Stimulated activated CD4-positive, alpha-beta T cell treated with anti-CD3 and anti-CD28 coated beads, Interleukin-2, amount 100 ng/mL, for 24 hours (primary cell): ENCODE measurements around the gene ARHGAP22.
"Not testable (repeated sequence)": the region's sequence is repeated elsewhere in the genome, so short reads cannot be mapped to it uniquely, and the experiment has no call there.

Experiments
- DNase-seq, 2 donors: peaks; one replicate each; pipeline ENCODE4 v3.0.0-alpha.2; 2020

The ARHGAP22 gene, protein sequence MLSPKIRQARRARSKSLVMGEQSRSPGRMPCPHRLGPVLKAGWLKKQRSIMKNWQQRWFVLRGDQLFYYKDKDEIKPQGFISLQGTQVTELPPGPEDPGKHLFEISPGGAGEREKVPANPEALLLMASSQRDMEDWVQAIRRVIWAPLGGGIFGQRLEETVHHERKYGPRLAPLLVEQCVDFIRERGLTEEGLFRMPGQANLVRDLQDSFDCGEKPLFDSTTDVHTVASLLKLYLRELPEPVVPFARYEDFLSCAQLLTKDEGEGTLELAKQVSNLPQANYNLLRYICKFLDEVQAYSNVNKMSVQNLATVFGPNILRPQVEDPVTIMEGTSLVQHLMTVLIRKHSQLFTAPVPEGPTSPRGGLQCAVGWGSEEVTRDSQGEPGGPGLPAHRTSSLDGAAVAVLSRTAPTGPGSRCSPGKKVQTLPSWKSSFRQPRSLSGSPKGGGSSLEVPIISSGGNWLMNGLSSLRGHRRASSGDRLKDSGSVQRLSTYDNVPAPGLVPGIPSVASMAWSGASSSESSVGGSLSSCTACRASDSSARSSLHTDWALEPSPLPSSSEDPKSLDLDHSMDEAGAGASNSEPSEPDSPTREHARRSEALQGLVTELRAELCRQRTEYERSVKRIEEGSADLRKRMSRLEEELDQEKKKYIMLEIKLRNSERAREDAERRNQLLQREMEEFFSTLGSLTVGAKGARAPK

GRCh38 chr10:48604991-48605508 is at the start of gene ARHGAP22:
Gene ARHGAP22, minus strand, starts transcription at chr10:48605073. Its CDS starts 277 bp downstream, at chr10:48604796.
- DNase-seq, result peak in 1 of 2 donors; percentile 18

- DNase-seq, result no peak
Measured at GRCh38 chr10:48653944-48654698, 49.2 kb upstream of the ARHGAP22 start.

GRCh38 chr10:48653347-48653746 is 48.5 kb upstream of the ARHGAP22 start:
- no peak for DNase-seq

DNA sequence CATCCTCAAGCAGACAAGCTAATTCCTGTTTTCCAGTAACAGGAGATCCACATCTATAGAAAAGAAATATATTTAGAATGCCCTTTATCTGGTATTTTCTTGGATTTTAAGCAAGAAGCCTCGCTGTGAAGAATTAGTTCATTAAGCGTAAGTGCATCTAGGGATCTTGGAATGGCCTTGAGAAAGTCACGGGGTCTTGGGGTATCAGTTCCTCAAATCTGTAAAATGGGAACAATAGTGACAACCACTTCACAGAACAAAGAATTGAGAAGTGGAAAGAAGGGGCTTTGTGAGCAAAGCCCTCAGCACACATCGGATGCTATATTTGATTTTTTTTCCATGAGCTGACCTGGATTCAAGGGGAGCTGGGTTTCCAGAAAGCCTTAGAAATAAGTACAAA is 47.5 kb upstream of the ARHGAP22 start:
- no peak for DNase-seq

DNA sequence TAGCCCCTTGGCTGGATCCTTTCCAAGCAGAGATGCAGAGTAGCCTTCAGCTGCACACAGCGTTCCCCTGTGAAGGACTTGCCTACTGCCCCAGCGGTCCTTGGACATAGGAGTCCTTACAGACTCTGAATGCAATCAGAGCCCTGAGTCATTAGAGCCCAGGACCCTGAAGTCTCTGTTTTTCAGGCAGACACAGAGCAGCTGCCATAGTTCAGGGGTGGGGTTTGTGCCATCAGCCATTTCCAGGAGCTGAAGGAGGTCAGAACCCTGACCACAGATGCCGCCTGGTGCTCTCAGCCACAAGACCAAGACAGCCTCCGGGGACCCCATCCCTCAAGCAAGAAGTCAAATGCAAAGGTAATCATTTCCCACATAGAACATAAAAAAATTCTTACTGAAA is 47.0 kb upstream of the ARHGAP22 start:
- no peak for DNase-seq

DNA sequence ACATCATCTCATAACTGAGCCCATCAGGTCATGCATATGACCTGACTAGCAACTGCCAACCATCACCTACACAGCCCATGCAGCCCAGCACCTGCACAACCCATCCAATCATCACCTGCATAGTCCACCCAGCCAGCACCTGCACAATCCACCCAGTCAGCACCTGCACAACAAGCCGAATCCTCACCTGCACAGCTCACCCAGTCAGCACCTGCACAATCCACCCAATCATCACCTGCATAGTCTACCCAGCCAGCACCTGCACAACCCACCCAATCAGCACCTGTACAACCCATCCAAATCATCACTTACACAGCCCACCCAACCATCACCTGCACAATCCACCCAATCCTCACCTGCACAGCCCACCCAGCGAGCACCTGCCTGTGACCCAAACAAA is 46.4 kb upstream of the ARHGAP22 start:
- no peak for DNase-seq

- no peak for DNase-seq
Measured at GRCh38 chr10:48649349-48649944, 44.6 kb upstream of the ARHGAP22 start.

- DNase-seq, result no peak
Measured at GRCh38 chr10:48648172-48648942, 43.5 kb upstream of the ARHGAP22 start.

DNA sequence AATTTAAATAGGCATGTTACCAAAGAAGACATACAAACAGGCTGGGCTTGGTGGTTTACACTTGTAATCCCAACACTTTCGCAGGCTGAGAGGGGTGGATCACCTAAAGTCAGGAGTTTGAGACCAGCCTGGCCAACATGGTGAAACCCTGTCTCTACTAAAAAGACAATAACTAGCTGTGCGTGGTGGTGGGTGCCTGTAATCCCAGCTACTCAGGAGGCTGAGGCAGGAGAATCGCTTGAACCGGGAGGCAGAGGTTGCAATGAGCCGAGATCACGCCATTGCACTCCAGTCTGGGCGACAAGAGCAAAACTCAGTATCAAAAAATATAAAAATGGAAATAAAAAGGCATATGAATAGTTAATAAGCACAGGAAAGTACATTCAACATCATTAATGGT is 42.2 kb upstream of the ARHGAP22 start:
- not testable (repeated sequence) for DNase-seq

- no peak for DNase-seq
Measured at GRCh38 chr10:48645600-48645999, 40.7 kb upstream of the ARHGAP22 start.

DNA sequence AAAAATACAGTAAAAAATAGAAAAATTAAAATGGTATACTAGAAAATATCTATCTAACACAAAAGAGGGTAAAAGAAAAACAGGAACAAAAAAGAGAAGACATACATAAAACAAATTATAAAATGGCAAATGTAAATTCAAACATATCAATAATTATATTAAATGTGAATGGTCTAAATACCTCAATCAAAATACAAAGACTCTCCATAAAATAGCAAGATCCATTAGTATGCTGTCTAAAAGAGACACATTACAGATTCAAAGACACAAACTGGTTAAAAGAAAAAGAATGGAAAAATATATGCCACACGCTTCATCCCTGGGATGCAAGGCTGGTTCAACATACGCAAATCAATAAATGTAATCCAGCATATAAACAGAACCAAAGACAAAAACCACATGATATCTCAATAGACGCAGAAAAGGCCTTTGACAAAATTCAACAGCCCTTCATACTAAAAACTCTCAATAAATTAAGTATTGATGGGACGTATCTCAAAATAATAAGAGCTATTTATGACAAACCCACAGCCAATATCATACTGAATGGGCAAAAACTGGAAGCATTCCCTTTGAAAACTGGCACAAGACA is 36.3 kb upstream of the ARHGAP22 start:
- not testable (repeated sequence) for DNase-seq

DNA sequence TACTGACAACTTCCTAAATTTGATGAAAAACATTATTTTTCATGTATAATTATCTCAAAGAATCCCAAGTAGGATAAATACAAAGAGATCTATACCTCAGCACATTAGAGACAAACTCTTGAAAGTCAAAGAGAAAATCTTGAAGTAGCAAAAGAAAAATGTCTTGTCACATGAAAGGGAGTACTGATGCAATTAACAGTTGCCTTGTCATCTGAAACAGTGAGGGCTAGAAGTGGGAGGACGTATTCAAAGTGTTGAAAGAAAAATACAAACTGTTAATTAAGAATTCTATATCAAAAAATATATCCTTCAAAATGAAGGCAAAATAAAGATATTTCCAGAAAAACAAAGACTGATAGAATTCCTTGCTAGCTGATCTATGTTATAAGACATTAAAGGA is 35.5 kb upstream of the ARHGAP22 start:
- DNase-seq, result no peak

- no peak for DNase-seq
Measured at GRCh38 chr10:48639632-48640031, 34.8 kb upstream of the ARHGAP22 start.

- no peak for DNase-seq
Measured at GRCh38 chr10:48638739-48639527, 34.1 kb upstream of the ARHGAP22 start.

- no peak for DNase-seq
Measured at GRCh38 chr10:48638158-48638557, 33.3 kb upstream of the ARHGAP22 start.

- DNase-seq, result no peak
Measured at GRCh38 chr10:48636901-48637300, 32.0 kb upstream of the ARHGAP22 start.

DNA sequence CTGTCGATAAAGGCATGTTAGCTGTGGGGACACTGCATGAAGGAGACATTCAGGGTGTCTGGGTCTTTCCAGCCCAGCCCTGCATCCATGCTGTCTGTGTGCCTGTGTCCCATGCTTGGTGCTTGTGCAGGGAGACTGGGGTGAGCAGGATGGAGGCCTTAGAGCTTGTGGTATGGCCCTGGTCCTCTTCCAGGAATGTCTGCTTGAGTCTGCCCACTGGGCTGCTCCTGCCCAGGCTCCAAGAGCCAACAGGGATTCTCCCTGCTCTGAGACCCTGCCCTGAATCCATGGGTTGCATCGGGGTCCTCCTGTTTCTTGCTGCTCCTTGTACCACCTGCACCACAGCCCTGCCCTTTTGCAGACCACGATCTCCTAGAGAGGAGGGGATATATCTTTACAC is 31.4 kb upstream of the ARHGAP22 start:
- no peak for DNase-seq

DNA sequence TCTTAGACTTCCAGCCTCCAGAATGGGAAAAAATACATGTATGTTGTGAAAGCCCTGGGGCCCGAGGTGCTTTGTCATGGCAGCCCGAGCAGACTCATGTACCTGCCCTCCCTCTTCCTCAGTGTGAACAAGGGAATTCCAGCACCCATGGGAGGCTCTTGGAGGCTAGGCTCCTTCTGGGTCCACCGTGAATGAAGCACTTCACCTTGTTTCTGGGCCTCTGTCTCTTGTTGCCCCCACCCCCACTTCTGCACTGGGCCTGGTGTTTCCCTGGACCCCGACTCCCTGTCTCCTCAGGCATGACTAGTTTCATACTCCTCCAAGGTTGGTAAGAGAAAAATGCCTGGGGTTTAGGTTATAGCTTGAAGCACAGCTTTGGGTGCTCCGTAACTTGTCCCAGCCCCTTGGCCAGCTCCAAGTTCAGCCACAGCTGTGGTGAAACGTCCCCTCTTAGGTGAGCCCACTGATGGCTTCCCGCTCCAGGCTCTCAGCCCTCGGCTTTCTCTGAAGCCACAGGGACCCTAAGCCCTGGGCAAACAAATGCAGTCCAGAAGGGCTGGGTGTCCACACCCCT is 30.2 kb upstream of the ARHGAP22 start:
- DNase-seq, result no peak

- DNase-seq, result peak in 1 of 2 donors; percentile 39
Measured at GRCh38 chr10:48634198-48634983, 29.5 kb upstream of the ARHGAP22 start.
